Pancreas (tissue), 10 donors: ENCODE results near the gene MARCHF11. TPM values are rescaled to one million over a fixed set of nuclear protein-coding genes. Genes with fewer than 3 reads are reported as not detected.

Experiments used
- ATAC-seq, 4 donors: fragments of 200-7000 bp; cut with Tn5 transposase; one replicate each; pipeline versions ENCODE4 v1.8.0 to v1.9.1; 2020; ENCODE audit warnings: mild to moderate bottlenecking in 4 of 4, moderate library complexity in 4 of 4
- DNase-seq, 6 donors: peaks; one replicate each; pipeline ENCODE4 v3.0.0-alpha.2; 2020
- FAIRE-seq: peaks from 2 replicates; lab custom pipeline; 2012; peaks lifted over from hg19 to GRCh38; lab: Jason Lieb, UNC
- H3K27ac ChIP-seq, 4 donors: fragments of 200-600 bp; sonication (generic); 1 replicate in 3 of 4; 2 replicates in 1 of 4; pipeline versions ENCODE4 v1.5.0 to v1.8.0; 2020
- H3K27me3 ChIP-seq, 4 donors: fragments of 200-600 bp; one replicate each; pipeline ENCODE4 v1.8.0; 2021
- H3K36me3 ChIP-seq, 3 donors: fragments of 200-600 bp; sonication (generic) in 1 of 3; one replicate each; pipeline versions ENCODE4 v1.5.0 to v1.8.0; 2020 to 2021
- H3K4me1 ChIP-seq, 3 donors: fragments of 200-600 bp; one replicate each; pipeline ENCODE4 v1.8.0; 2021
- H3K4me3 ChIP-seq, 4 donors: fragments of 200-600 bp; sonication (generic) in 2 of 4; one replicate each; pipeline versions ENCODE4 v1.5.0 to v1.8.0; 2020 to 2021
- H3K9me3 ChIP-seq, 4 donors: fragments of 200-600 bp; one replicate each; pipeline ENCODE4 v1.8.0; 2021
- WGBS, 2 donors: extraction: QIAGEN DNeasy Blood & Tissue Kit; methylation state at CpG; one replicate each; pipeline ENCODE4 v1.1.7; 2013; 5-methylcytosine and 5-hydroxymethylcytosine counted together
- intact Hi-C, 3 donors: fragments of 100-400 bp; cut with DNase I; formaldehyde crosslinking; loops; one replicate each; pipeline versions ENCODE4 v1.11.1 to v1.14.2; 2022
- polyA plus RNA-seq, 2 donors: library from polyadenylated mRNA; stranded (reverse); fragments of 200-250 nt; gene quantifications; one replicate each; pipeline ENCODE4 v1.2.3, GENCODE V29; 2013
- total RNA-seq, 6 donors: library from RNA; stranded (reverse); fragmentation: NEBNext Ultra II Directional in 4 of 6; extraction: Animal tissue kit (Norgen Biotek cat#: 25700) in 4 of 6; gene quantifications; one replicate each; pipeline versions ENCODE4 v1.2.1 to v1.2.4, GENCODE V29; 2021 to 2023
- TF ChIP-seq, protein P1 (sequence below), 4 donors: fragments of 200-600 bp; sonication (generic) in 3 of 4; IDR thresholded peaks; one replicate each; pipeline versions ENCODE4 v1.5.0 to v1.8.0; 2021; ENCODE audit warnings: antibody characterized with exemption in 4 of 4
- donor health status: healthy with polysubstance abuse.
- donor health status: DM: no; HTN: no; CAD: no; lungs with moderate emphysema.
- donor health status: DM: no; HTN: no; CAD: no.
- donor health status: control.
- donor health status: control.
- donor health status: Bipolar disorder and iron deficiency.
- donor health status: DM: yes; HTN: yes; CAD: no.
- donor health status: DM: no; HTN: no; CAD: no.
- donor health status: DM: no; HTN: no; CAD: no.
- donor health status: DM: yes; HTN: yes; CAD: no.

The MARCHF11 gene
- total and polyA plus RNA-seq, 8 donors = 0.19 to 2.6 (median 0.47) TPM

DNA sequence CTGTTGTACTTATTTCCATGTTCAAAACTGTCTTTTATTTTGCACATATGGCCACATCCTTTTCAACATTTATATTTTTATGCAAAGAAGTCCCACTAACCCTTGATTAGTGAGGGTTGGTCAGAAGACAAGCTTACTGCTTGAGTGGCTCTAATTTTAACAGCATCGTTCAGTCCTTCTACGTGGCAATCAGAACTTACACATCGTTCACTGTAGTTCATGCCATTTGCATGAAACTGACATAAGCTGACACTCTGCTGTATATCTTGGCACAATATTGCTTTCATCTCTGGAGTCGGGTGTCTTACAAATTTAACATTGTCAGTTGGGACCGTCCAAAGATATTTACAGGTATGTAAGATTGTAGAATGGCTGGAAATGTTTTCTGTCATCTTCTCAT lies 50.6 kb downstream of the MARCHF11 start:
- ATAC-seq (no peak), FAIRE-seq (no peak), DNase-seq (no peak)
- Histone ChIP-seq H3K9me3 (no peaks in the 10 kb centered on the region), H3K36me3 (no peaks in the 10 kb centered on the region), H3K4me3 (no peak overlapping the region), H3K27me3 (no peaks in the 10 kb centered on the region), H3K27ac (no peak overlapping the region), H3K4me1 (no peaks in the 10 kb centered on the region)
- intact Hi-C loops = no loop called here
- WGBS, 2 donors = 67 to 70% methylated on average over 5 of the region's 5 CpGs
- TF ChIP-seq, protein P1, sequence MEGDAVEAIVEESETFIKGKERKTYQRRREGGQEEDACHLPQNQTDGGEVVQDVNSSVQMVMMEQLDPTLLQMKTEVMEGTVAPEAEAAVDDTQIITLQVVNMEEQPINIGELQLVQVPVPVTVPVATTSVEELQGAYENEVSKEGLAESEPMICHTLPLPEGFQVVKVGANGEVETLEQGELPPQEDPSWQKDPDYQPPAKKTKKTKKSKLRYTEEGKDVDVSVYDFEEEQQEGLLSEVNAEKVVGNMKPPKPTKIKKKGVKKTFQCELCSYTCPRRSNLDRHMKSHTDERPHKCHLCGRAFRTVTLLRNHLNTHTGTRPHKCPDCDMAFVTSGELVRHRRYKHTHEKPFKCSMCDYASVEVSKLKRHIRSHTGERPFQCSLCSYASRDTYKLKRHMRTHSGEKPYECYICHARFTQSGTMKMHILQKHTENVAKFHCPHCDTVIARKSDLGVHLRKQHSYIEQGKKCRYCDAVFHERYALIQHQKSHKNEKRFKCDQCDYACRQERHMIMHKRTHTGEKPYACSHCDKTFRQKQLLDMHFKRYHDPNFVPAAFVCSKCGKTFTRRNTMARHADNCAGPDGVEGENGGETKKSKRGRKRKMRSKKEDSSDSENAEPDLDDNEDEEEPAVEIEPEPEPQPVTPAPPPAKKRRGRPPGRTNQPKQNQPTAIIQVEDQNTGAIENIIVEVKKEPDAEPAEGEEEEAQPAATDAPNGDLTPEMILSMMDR (IDR thresholded peaks at IDR 0.05) = no peak

DNA sequence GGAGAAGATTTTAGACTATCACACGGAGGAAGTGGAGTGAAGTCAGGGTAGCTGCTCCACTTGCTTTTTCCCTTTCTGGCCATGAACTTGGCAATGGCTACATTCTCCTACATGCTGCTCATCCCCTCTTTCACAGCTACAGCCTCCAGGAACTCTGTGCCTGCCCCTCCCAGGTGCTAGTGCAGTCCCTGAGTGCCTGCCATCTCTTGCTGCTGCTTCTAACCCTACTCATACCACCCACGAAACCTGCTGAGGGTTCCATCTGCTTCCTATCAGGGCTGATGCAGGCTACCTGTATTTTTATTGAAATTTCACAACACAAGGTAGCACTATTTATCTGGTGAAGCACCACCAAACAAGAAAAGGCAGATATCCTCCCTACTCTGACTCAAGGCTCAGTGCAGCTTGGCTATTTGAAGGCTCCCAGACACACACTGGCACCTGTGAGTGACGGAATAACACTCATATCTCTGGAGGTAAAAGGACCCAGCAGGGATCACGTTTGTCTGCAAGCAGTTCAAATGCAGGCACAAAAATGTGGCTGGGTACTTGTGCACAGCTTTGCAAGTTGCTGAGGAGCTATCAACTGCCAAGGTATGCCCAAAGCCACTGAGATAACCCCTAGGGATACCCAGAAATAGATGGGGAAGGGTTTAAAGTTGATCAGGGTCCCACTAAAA lies 51.6 kb downstream of the MARCHF11 start:
- Histone ChIP-seq H3K4me1 (no peaks in the 10 kb centered on the region), H3K27me3 (no peaks in the 10 kb centered on the region), H3K9me3 (no peaks in the 10 kb centered on the region), H3K27ac (no peak overlapping the region), H3K36me3 (no peaks in the 10 kb centered on the region), H3K4me3 (no peak overlapping the region)
- FAIRE-seq = no peak
- intact Hi-C loops = no loop called here
- TF ChIP-seq, protein P1 (IDR thresholded peaks at IDR 0.05) = no peak
- WGBS, 2 donors = 46 to 52% methylated on average over 4 of the region's 4 CpGs
- no peak for DNase-seq
- no peak for ATAC-seq

DNA sequence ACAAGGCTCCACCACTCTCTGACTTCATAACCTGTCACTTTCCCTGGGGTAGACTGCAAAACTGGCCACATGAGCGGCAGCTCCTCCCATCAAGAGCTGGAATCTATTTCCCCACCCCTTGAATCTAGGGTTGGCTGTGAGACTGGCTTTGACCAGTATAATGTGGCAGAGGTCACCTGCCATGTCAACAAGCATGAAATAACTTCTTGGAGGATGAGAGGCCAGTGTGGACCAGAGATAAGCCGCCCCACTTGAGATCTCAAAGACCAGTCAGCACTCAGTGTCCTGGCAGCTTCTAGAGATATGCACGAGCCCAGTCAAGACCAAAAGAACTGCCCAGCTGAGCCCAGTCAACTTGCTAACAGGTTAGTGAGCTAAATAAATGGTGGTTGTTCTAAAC lies 59.0 kb downstream of the MARCHF11 start:
- Histone ChIP-seq H3K4me1 (no peaks in the 10 kb centered on the region), H3K9me3 (no peaks in the 10 kb centered on the region), H3K27me3 (no peaks in the 10 kb centered on the region), H3K27ac (no peak overlapping the region), H3K36me3 (no peaks in the 10 kb centered on the region), H3K4me3 (no peak overlapping the region)
- intact Hi-C loops = no loop called here
- FAIRE-seq (no peak), ATAC-seq (no peak), DNase-seq (no peak)
- whole genome bisulfite sequencing, 2 donors = 77 to 81% methylated on average over 3 of the region's 3 CpGs
- TF ChIP-seq, protein P1 (IDR thresholded peaks at IDR 0.05) = no peak

DNA sequence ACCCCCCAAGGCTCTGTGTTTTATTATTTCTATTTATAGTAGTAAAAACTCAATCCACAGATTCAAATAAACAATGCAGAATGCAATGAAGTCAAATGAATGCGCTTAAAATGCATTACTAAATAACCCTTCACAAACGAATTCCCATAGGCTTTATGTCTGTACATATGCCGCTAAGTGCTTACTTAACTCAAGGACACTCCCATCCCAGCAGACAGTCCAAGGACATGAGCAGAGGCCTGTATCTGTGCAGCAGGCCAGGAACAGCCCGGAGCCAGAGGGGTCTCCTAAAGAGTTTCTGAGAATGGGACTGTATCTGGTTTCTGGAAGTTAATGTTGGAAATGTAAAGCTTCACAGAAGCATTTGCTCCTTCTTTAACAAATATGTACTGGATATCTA lies 59.8 kb downstream of the MARCHF11 start:
- no peak for ATAC-seq
- no peak for FAIRE-seq

DNA sequence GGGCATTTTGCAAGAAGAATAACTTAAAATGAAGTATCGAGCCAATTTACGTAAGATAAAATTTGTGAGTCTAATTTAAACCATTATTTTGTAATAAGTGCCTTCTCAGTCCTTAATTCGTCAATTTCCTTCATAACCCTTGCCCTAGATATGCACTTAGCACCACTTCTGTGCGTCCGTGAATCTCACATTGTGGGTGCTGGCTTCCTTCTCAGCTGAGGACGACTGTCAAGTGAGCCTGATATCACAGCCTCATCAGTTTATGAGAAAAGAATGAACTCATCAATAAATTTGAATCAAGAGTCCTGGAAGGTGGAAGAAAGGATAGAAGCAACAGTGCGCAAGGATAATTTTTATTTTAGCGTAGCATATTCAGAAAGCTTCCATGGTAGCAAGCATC lies 64.5 kb downstream of the MARCHF11 start:
- FAIRE-seq (no peak), DNase-seq (no peak), ATAC-seq (no peak)
- H3K4me3 ChIP-seq = no peak overlapping the region
- no peaks in the 10 kb centered on the region for H3K9me3 ChIP-seq
- H3K36me3 ChIP-seq = no peaks in the 10 kb centered on the region
- no peaks in the 10 kb centered on the region for H3K27me3 ChIP-seq
- 74 to 80% methylated on average over 8 of the region's 8 CpGs for whole genome bisulfite sequencing, 2 donors
- intact Hi-C loops = no loop called here
- no peaks in the 10 kb centered on the region for H3K4me1 ChIP-seq
- no peak overlapping the region for H3K27ac ChIP-seq
- TF ChIP-seq, protein P1 (IDR thresholded peaks at IDR 0.05) = no peak

More for the DNA sequence above, 59.8 kb downstream of the MARCHF11 start:
- 72 to 77% methylated on average over 4 of the region's 4 CpGs for WGBS, 2 donors
- TF ChIP-seq, protein P1 (IDR thresholded peaks at IDR 0.05) = no peak
- no peaks in the 10 kb centered on the region for H3K4me1 ChIP-seq
- H3K27me3 ChIP-seq = no peaks in the 10 kb centered on the region
- H3K9me3 ChIP-seq = no peaks in the 10 kb centered on the region
- intact Hi-C loops = no loop called here
- DNase-seq = no peak
- H3K27ac ChIP-seq = no peak overlapping the region
- no peak overlapping the region for H3K4me3 ChIP-seq
- H3K36me3 ChIP-seq = no peaks in the 10 kb centered on the region
